ENCODE results near the gene CISH. TPM values are rescaled to one million over a fixed set of nuclear protein-coding genes. Genes with fewer than 3 reads are reported as not detected.

The CISH gene
- total and polyA plus RNA-seq, 2 donors from 2014 or later, result 30.8 to 59.4 TPM

GRCh38 chr3:50617096-50617791 is 5.7 kb upstream of the CISH start, which contains the start of gene MAPKAPK3:
Gene MAPKAPK3 (plus strand): TSS chr3:50617151. CDS start chr3:50617566, 415 bp downstream.
- H3K4me3 ChIP-seq (ENCODE audit: low read length in 3 of 3), result peak within 1 kb of the TSS; percentile 74 to 95 (median 86)

DNA sequence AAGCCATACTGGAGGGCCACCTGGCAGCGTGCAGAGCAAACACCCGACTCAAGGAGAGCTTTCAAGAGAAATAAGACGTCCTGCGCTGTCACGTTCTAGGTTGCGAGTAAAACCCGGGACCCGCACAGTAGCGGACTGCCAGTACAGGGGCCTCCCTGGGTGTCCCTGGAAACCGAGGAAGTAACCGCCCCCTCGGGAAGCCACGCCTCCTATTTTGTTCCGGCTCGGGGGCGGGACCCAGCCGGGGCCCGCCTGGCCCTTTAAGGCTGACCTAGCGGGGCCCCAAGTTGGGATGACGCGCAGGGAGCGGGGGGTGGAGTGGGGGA is 5.2 kb upstream of the CISH start:
- intact Hi-C loops (cut with DNase I), result no loop called here
- DNase-seq (peak; percentile 95 to 97 (median 97)), FAIRE-seq (no peak)
- Histone ChIP-seq H3K27me3 (ENCODE audit: control insufficient read depth, insufficient read depth, low read length) (no peaks in the 10 kb centered on the region), H3K36me3 (ENCODE audit: control insufficient read depth in 2 of 3, insufficient read depth in 3 of 3, low read length in 3 of 3) (no peaks in the 10 kb centered on the region), H3K27ac (ENCODE audit: low read depth in 2 of 2, low read length in 2 of 2) (peak overlapping the region; percentile 83 to 91), H3K4me3 (ENCODE audit: low read length in 3 of 3) (peak overlapping the region; percentile 73 to 77 (median 74)), H3K9ac (ENCODE audit: low read length in 3 of 3) (peak overlapping the region; percentile 12 to 70 (median 43)), H3K9me3 (ENCODE audit: control insufficient read depth in 2 of 3, insufficient read depth in 1 of 3, low read length in 3 of 3) (no peaks in the 10 kb centered on the region), H3K4me1 (ENCODE audit: control insufficient read depth in 2 of 3, insufficient read depth in 2 of 3, low read depth in 1 of 3, low read length in 3 of 3) (peaks cover 5 to 35% (median 31%) of the 10 kb centered on the region in 3 donors)
- TF ChIP-seq, protein P1, sequence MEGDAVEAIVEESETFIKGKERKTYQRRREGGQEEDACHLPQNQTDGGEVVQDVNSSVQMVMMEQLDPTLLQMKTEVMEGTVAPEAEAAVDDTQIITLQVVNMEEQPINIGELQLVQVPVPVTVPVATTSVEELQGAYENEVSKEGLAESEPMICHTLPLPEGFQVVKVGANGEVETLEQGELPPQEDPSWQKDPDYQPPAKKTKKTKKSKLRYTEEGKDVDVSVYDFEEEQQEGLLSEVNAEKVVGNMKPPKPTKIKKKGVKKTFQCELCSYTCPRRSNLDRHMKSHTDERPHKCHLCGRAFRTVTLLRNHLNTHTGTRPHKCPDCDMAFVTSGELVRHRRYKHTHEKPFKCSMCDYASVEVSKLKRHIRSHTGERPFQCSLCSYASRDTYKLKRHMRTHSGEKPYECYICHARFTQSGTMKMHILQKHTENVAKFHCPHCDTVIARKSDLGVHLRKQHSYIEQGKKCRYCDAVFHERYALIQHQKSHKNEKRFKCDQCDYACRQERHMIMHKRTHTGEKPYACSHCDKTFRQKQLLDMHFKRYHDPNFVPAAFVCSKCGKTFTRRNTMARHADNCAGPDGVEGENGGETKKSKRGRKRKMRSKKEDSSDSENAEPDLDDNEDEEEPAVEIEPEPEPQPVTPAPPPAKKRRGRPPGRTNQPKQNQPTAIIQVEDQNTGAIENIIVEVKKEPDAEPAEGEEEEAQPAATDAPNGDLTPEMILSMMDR (IDR thresholded peaks at IDR 0.05; ENCODE audit: borderline replicate concordance, extremely low read depth, insufficient read depth), result no peak

More at GRCh38 chr3:50617096-50617791, 5.7 kb upstream of the CISH start, which contains the start of gene MAPKAPK3:
- intact Hi-C loops (cut with DNase I), result no loop called here
- peak within 1 kb of the TSS; percentile 91 to 93 for H3K27ac ChIP-seq (ENCODE audit: low read depth in 2 of 2, low read length in 2 of 2)
- peak within 1 kb of the TSS; percentile 68 to 96 (median 70) for H3K9ac ChIP-seq (ENCODE audit: low read length in 3 of 3)
- TF ChIP-seq, protein P1 (IDR thresholded peaks at IDR 0.05; ENCODE audit: borderline replicate concordance, extremely low read depth, insufficient read depth), result no peak
- no peaks in the 10 kb centered on the region for H3K9me3 ChIP-seq (ENCODE audit: control insufficient read depth in 2 of 3, insufficient read depth in 1 of 3, low read length in 3 of 3)
- peaks cover 5 to 35% (median 31%) of the 10 kb centered on the region in 3 donors for H3K4me1 ChIP-seq (ENCODE audit: control insufficient read depth in 2 of 3, insufficient read depth in 2 of 3, low read depth in 1 of 3, low read length in 3 of 3)
- H3K27me3 ChIP-seq (ENCODE audit: control insufficient read depth, insufficient read depth, low read length), result no peaks in the 10 kb centered on the region
- no peak for FAIRE-seq
- DNase-seq, result peak in 3 of 5 donors; percentile 56 to 90 (median 71)
- no peaks in the 10 kb centered on the region for H3K36me3 ChIP-seq (ENCODE audit: control insufficient read depth in 2 of 3, insufficient read depth in 3 of 3, low read length in 3 of 3)

- DNase-seq (peak; percentile 88 to 93 (median 92)), FAIRE-seq (no peak)
- intact Hi-C loops (cut with DNase I), result no loop called here
Measured at GRCh38 chr3:50616003-50616769, 4.6 kb upstream of the CISH start.

More at GRCh38 chr3:50616003-50616769, 4.6 kb upstream of the CISH start:
- Histone ChIP-seq H3K9me3 (ENCODE audit: control insufficient read depth in 2 of 3, insufficient read depth in 1 of 3, low read length in 3 of 3) (no peaks in the 10 kb centered on the region), H3K9ac (ENCODE audit: low read length in 3 of 3) (peak overlapping the region; percentile 12 to 70 (median 43)), H3K4me1 (ENCODE audit: control insufficient read depth in 2 of 3, insufficient read depth in 2 of 3, low read depth in 1 of 3, low read length in 3 of 3) (peaks cover 5 to 35% (median 31%) of the 10 kb centered on the region in 3 donors), H3K4me3 (ENCODE audit: low read length in 3 of 3) (peak overlapping the region; percentile 73 to 77 (median 74)), H3K36me3 (ENCODE audit: control insufficient read depth in 2 of 3, insufficient read depth in 3 of 3, low read length in 3 of 3) (no peaks in the 10 kb centered on the region), H3K27ac (ENCODE audit: low read depth in 2 of 2, low read length in 2 of 2) (peak overlapping the region; percentile 83 to 91), H3K27me3 (ENCODE audit: control insufficient read depth, insufficient read depth, low read length) (no peaks in the 10 kb centered on the region)
- TF ChIP-seq, protein P1 (IDR thresholded peaks at IDR 0.05; ENCODE audit: borderline replicate concordance, extremely low read depth, insufficient read depth), result peak; percentile 100

Measured in kidney (tissue), 14 donors.